IMR-90 (cell line): ENCODE data around the gene TEX53. TPM values are rescaled to one million over a fixed set of nuclear protein-coding genes. Genes with fewer than 3 reads are reported as not detected.

Experiments used
- ATAC-seq: fragments of 200-7000 bp; cut with Tn5 transposase; 2 replicates; pipeline ENCODE4 v1.9.1; 2020; ENCODE audit warnings: low read depth, mild to moderate bottlenecking, moderate library complexity
- BruUV-seq: library from RNA; stranded (reverse); fragments of 400-500 nt; replicated peaks from 2 replicates; lab custom pipeline; 2021; lab: Mats Ljungman, UMichigan
- CTCF ChIA-PET: fragments of 300-600 bp; formaldehyde crosslinking; extraction: SDS; loops from one replicate; lab custom pipeline; 2021; ENCODE audit warnings: antibody characterized with exemption; lab: Yijun Ruan, JAX
- POLR2A ChIA-PET: fragments of 300-600 bp; sonication (Branson Sonifier 250); formaldehyde crosslinking; loops from one replicate; lab custom pipeline; 2022; ENCODE audit warnings: antibody characterized with exemption; ENCODE audit not compliant: unreplicated experiment; lab: Charles Lee
- DNase-seq: peaks from one replicate; pipeline ENCODE4 v3.0.0; 2013
- H2AFZ ChIP-seq: replicated peaks from 2 replicates; pipeline ENCODE3; 2013; ENCODE audit warnings: low read length, mild to moderate bottlenecking; ENCODE audit not compliant: poor library complexity
- H2AK5ac ChIP-seq: 2 replicates; pipeline ENCODE4 v1.6.1; 2013; ENCODE audit warnings: low read depth, low read length, inconsistent platforms
- H2AK9ac ChIP-seq: replicated peaks from 2 replicates; pipeline ENCODE3; 2013; ENCODE audit warnings: mild to moderate bottlenecking, low read depth, low read length, moderate library complexity; ENCODE audit not compliant: poor library complexity
- H2BK120ac ChIP-seq: 2 replicates; pipeline ENCODE4 v1.6.1; 2013; ENCODE audit warnings: low read depth, low read length, inconsistent platforms
- H2BK15ac ChIP-seq: 3 replicates; pipeline ENCODE4 v1.6.1; 2013; ENCODE audit warnings: low read depth, low read length, inconsistent platforms
- H2BK20ac ChIP-seq: 2 replicates; pipeline ENCODE4 v1.6.1; 2013; ENCODE audit warnings: low read depth, mild to moderate bottlenecking, inconsistent platforms, low read length, moderate library complexity
- H2BK5ac ChIP-seq: 2 replicates; pipeline ENCODE4 v1.6.1; 2013; ENCODE audit warnings: mild to moderate bottlenecking, low read depth, low read length, inconsistent platforms; ENCODE audit not compliant: poor library complexity, severe bottlenecking
- H3K14ac ChIP-seq: replicated peaks from 2 replicates; pipeline ENCODE4 v1.6.1; 2013; ENCODE audit warnings: low read depth, low read length, inconsistent platforms
- H3K18ac ChIP-seq: 2 replicates; pipeline ENCODE4 v1.6.1; 2013; ENCODE audit warnings: low read depth, low read length, control low read depth
- H3K23ac ChIP-seq: 2 replicates; pipeline ENCODE4 v1.6.1; 2013; ENCODE audit warnings: low read depth, low read length, inconsistent platforms
- H3K27ac ChIP-seq: 2 replicates; pipeline ENCODE4 v1.5.1; 2013; ENCODE audit warnings: mild to moderate bottlenecking, control low read depth, low read length; ENCODE audit not compliant: insufficient read depth
- H3K27me3 ChIP-seq: 2 replicates; pipeline ENCODE4 v1.6.1; 2013; ENCODE audit warnings: low read length; ENCODE audit not compliant: control insufficient read depth, insufficient read depth
- H3K36me3 ChIP-seq: 2 replicates; pipeline ENCODE4 v1.6.1; 2013; ENCODE audit warnings: low read length, mixed read lengths; ENCODE audit not compliant: control insufficient read depth, insufficient read depth
- H3K4ac ChIP-seq: 2 replicates; pipeline ENCODE4 v1.6.1; 2013; ENCODE audit warnings: low read depth, low read length, inconsistent platforms
- H3K4me1 ChIP-seq: 2 replicates; pipeline ENCODE4 v1.6.1; 2013; ENCODE audit warnings: low read length, mixed read lengths; ENCODE audit not compliant: control insufficient read depth, insufficient read depth
- H3K4me2 ChIP-seq: 2 replicates; pipeline ENCODE4 v1.6.1; 2013; ENCODE audit warnings: low read depth, mild to moderate bottlenecking, control low read depth, low read length, moderate library complexity
- H3K4me3 ChIP-seq: 2 replicates; pipeline ENCODE4 v1.5.1; 2013; ENCODE audit warnings: low read depth, mild to moderate bottlenecking, control low read depth, low read length, moderate library complexity; ENCODE audit not compliant: insufficient read depth
- H3K56ac ChIP-seq: 2 replicates; pipeline ENCODE4 v1.6.1; 2013; ENCODE audit warnings: low read length, inconsistent platforms; ENCODE audit not compliant: insufficient read depth; ENCODE audit errors: extremely low read depth
- H3K79me1 ChIP-seq, 2 experiments: 2 replicates each; pipeline ENCODE4 v1.6.1; 2013; ENCODE audit warnings: low read length in 2 of 2, inconsistent platforms in 1 of 2, low read depth in 1 of 2
- H3K9ac ChIP-seq: 2 replicates; pipeline ENCODE4 v1.6.1; 2013; ENCODE audit warnings: low read depth, low read length, control low read depth
- H3K9me1 ChIP-seq: 2 replicates; pipeline ENCODE4 v1.6.1; 2013; ENCODE audit warnings: low read length, inconsistent platforms; ENCODE audit not compliant: insufficient read depth
- H3K9me3 ChIP-seq: 2 replicates; pipeline ENCODE4 v1.6.1; 2013; ENCODE audit warnings: low read length; ENCODE audit not compliant: control insufficient read depth, insufficient read depth
- H4K20me1 ChIP-seq: 2 replicates; pipeline ENCODE4 v1.6.1; 2013; ENCODE audit warnings: low read length, inconsistent platforms; ENCODE audit not compliant: insufficient read depth
- H4K5ac ChIP-seq: 2 replicates; pipeline ENCODE4 v1.6.1; 2013; ENCODE audit warnings: mild to moderate bottlenecking, low read depth, low read length, control low read depth
- H4K8ac ChIP-seq, 2 experiments: 2 replicates each; pipeline ENCODE4 v1.6.1; 2013; ENCODE audit warnings: low read depth in 2 of 2, low read length in 2 of 2, control low read depth in 1 of 2, inconsistent platforms in 1 of 2
- H4K91ac ChIP-seq: 2 replicates; pipeline ENCODE4 v1.6.1; 2013; ENCODE audit warnings: low read depth, low read length, inconsistent platforms; ENCODE audit not compliant: insufficient read depth
- CHD1 ChIP-seq: IDR thresholded peaks from 2 replicates; pipeline ENCODE4 v1.6.1; 2012; ENCODE audit warnings: low read depth, low read length, improper control_type of control experiment
- CTCF ChIP-seq: conservative IDR thresholded peaks from 2 replicates; pipeline ENCODE4 v1.5.1; 2012; ENCODE audit warnings: mild to moderate bottlenecking, low read depth, low read length, improper control_type of control experiment
- ELK1 ChIP-seq: fragments of 150-350 bp; IDR thresholded peaks from 2 replicates; pipeline ENCODE4 v1.6.1; 2016; ENCODE audit warnings: low read depth, mild to moderate bottlenecking, low read length, moderate library complexity, borderline replicate concordance
- FOS ChIP-seq: fragments of 150-350 bp; IDR thresholded peaks from 2 replicates; pipeline ENCODE4 v1.6.1; 2016; ENCODE audit warnings: low read depth, low read length
- MAFK ChIP-seq: IDR thresholded peaks from 2 replicates; pipeline ENCODE4 v1.6.1; 2012; ENCODE audit warnings: low read depth, low read length, improper control_type of control experiment
- MAZ ChIP-seq: IDR thresholded peaks from 2 replicates; pipeline ENCODE4 v1.6.1; 2012; ENCODE audit warnings: low read depth, mild to moderate bottlenecking, low read length, improper control_type of control experiment, moderate library complexity, borderline replicate concordance
- MXI1 ChIP-seq: IDR thresholded peaks from 2 replicates; pipeline ENCODE4 v1.6.1; 2012; ENCODE audit warnings: low read depth, mild to moderate bottlenecking, low read length, moderate library complexity, borderline replicate concordance
- NFE2L2 ChIP-seq: fragments of 150-350 bp; IDR thresholded peaks from 2 replicates; pipeline ENCODE4 v1.6.1; 2016; ENCODE audit warnings: low read depth, mild to moderate bottlenecking, low read length
- POLR2A ChIP-seq: IDR thresholded peaks from 2 replicates; pipeline ENCODE4 v1.6.1; 2012; ENCODE audit warnings: mild to moderate bottlenecking, low read depth, low read length
- SMC3 ChIP-seq: fragments of 150-350 bp; IDR thresholded peaks from 2 replicates; pipeline ENCODE4 v1.6.1; 2016; ENCODE audit warnings: low read depth, mild to moderate bottlenecking, antibody characterized with exemption, low read length, moderate library complexity
- USF2 ChIP-seq: fragments of 150-350 bp; IDR thresholded peaks from 2 replicates; pipeline ENCODE4 v1.6.1; 2017; ENCODE audit warnings: mild to moderate bottlenecking, antibody characterized with exemption, low read length, low read depth
- WGBS, 2 experiments: methylation state at CpG; one replicate each; pipeline versions ENCODE4 v1.1.5 to v1.1.7; 2013; ENCODE audit warnings: missing lambda C conversion rate in 2 of 2; ENCODE audit not compliant: insufficient read length in 1 of 2; ENCODE audit errors: extremely low coverage in 2 of 2; 5-methylcytosine and 5-hydroxymethylcytosine counted together
- dilution Hi-C: fragments of 300-500 bp; cut with HindIII; formaldehyde crosslinking; loops from one replicate; pipeline ENCODE4 v1.14.3; 2018; ENCODE audit warnings: low sequenced_read_pairs; ENCODE audit not compliant: unreplicated experiment
- in situ Hi-C: fragments of 300-500 bp; cut with MboI; formaldehyde crosslinking; loops from 3 replicates; pipeline ENCODE4 v1.14.3; 2019; ENCODE audit warnings: low sequenced_read_pairs, inconsistent platforms, mixed read lengths
- intact Hi-C: fragments of 100-400 bp; cut with micrococcal nuclease; formaldehyde crosslinking; loops from 2 replicates; pipeline ENCODE4 v1.10.0; 2022
- polyA plus RNA-seq, 3 experiments: library from polyadenylated mRNA; depleted of rRNA; stranded (reverse); fragments of >200 nt; gene quantifications; 2 replicates each; pipeline ENCODE4 v1.2.3, GENCODE V29; 2012; ENCODE audit warnings: low replicate concordance in 1 of 3
- total RNA-seq: library from RNA; depleted of rRNA; stranded (reverse); fragments of >200 nt; gene quantifications from 2 replicates; pipeline ENCODE4 v1.2.3, GENCODE V29; 2012

TEX53 gene
- total and polyA plus RNA-seq, 2 of the 4 experiments (the other 2 are of a cell fraction), result not detected

GRCh38 chr9:114652776-114653555, 4.6 kb downstream of the TEX53 start:
- Histone ChIP-seq H2BK15ac (no peak overlapping the region), H3K79me1 (no peaks in the 10 kb centered on the region), H3K4me3 (no peak overlapping the region), H2AK9ac (peak overlapping the region; percentile 10), H2AFZ (peak overlapping the region; percentile 79), H3K18ac (no peak overlapping the region), H3K27ac (no peak overlapping the region), H2AK5ac (no peak overlapping the region), H2BK20ac (no peak overlapping the region), H3K9me3 (no peaks in the 10 kb centered on the region), H2BK120ac (no peak overlapping the region), H3K36me3 (no peaks in the 10 kb centered on the region), H3K56ac (no peak overlapping the region), H4K20me1 (no peaks in the 10 kb centered on the region; the same call in 1 of the 2 replicates), H4K91ac (no peak overlapping the region), H3K9me1 (no peaks in the 10 kb centered on the region), H2BK5ac (no peak overlapping the region), H4K5ac (no peak overlapping the region), H3K4me1 (peaks cover 4% of the 10 kb centered on the region), H3K14ac (no peak overlapping the region), H3K23ac (no peak overlapping the region), H3K9ac (no peak overlapping the region), H4K8ac (peak overlapping the region in 1 of 2 experiments; percentile 75; a peak in 1 of 4 replicates), H3K4me2 (no peak overlapping the region), H3K27me3 (no peaks in the 10 kb centered on the region), H3K4ac (no peak overlapping the region)
- POLR2A ChIA-PET, result interaction anchor here (0.5 kb wide), 1 partner anchor 47 kb away, joined by 3 read pairs; no protein-coding TSS in a partner anchor
- ATAC-seq (peak; percentile 28), DNase-seq (peak; percentile 55)
- BruUV-seq, result no TSS peak
- TF ChIP-seq CHD1, result no peak
- no peak for TF ChIP-seq CTCF
- TF ChIP-seq NFE2L2, result no peak
- no peak for TF ChIP-seq USF2
- TF ChIP-seq SMC3, result no peak
- no peak for TF ChIP-seq MXI1
- no peak for TF ChIP-seq MAFK
- no peak for TF ChIP-seq POLR2A
- TF ChIP-seq FOS, result no peak
- no peak for TF ChIP-seq MAZ
- TF ChIP-seq ELK1, result no peak
- no CpG with 5 or more reads among the region's 2 CpGs for WGBS, 2 experiments
- dilution Hi-C loops (no loop called here), intact Hi-C loops (loop anchor here (1.0 to 5.0 kb wide), 4 partner anchors 146 to 248 kb away; partner anchors contain the start of gene WHRN), in situ Hi-C loops (loop anchor here (5.0 kb wide), 1 partner anchor 166 kb away; no protein-coding TSS in a partner anchor)
- CTCF ChIA-PET, result interaction anchor here (0.6 to 2.8 kb wide), 32 partner anchors 9 to 977 kb away, joined by 3 to 27 read pairs (median 4); no protein-coding TSS in a partner anchor
